RWPE1 (cell line): ENCODE measurements around the gene MYBL2.
"Not testable (repeated sequence)": the region's sequence is repeated elsewhere in the genome, so short reads cannot be mapped to it uniquely, and the experiment has no call there.

ENCODE experiments used
- CTCF ChIA-PET: fragments of 350-600 bp; sonication (Branson Sonifier 250); formaldehyde crosslinking; extraction: SDS; loops from one replicate; lab custom pipeline; 2021; lab: Yijun Ruan, JAX
- POLR2A ChIA-PET: fragments of 400-600 bp; formaldehyde crosslinking; extraction: SDS; loops from one replicate; lab custom pipeline; 2020; ENCODE audit warnings: antibody characterized with exemption; ENCODE audit not compliant: low non-redundant PET; lab: Yijun Ruan, JAX
- DNase-seq: peaks from one replicate; pipeline ENCODE4 v3.0.0; 2012; ENCODE audit warnings: low spot score
- H3K27ac ChIP-seq: fragments of 450-650 bp; 2 replicates; pipeline ENCODE4 v1.5.1; 2017
- TF ChIP-seq, protein P1 (sequence below): fragments of 450-650 bp; conservative IDR thresholded peaks from 2 replicates; pipeline ENCODE4 v1.5.1; 2017; ENCODE audit warnings: low read depth, mild to moderate bottlenecking

MYBL2 gene

GRCh38 chr20:43666376-43667328 is at the start of gene MYBL2:
Gene MYBL2 (plus strand): TSS chr20:43667114. CDS start chr20:43667284, 170 bp downstream.
- TF ChIP-seq, protein P1, sequence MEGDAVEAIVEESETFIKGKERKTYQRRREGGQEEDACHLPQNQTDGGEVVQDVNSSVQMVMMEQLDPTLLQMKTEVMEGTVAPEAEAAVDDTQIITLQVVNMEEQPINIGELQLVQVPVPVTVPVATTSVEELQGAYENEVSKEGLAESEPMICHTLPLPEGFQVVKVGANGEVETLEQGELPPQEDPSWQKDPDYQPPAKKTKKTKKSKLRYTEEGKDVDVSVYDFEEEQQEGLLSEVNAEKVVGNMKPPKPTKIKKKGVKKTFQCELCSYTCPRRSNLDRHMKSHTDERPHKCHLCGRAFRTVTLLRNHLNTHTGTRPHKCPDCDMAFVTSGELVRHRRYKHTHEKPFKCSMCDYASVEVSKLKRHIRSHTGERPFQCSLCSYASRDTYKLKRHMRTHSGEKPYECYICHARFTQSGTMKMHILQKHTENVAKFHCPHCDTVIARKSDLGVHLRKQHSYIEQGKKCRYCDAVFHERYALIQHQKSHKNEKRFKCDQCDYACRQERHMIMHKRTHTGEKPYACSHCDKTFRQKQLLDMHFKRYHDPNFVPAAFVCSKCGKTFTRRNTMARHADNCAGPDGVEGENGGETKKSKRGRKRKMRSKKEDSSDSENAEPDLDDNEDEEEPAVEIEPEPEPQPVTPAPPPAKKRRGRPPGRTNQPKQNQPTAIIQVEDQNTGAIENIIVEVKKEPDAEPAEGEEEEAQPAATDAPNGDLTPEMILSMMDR = no peak
- DNase-seq = peak; percentile 87
- ChIA-PET CTCF (interaction anchor here (0.6 kb wide), 2 partner anchors 226 to 423 kb away, joined by 5 to 7 read pairs; no protein-coding TSS in a partner anchor), POLR2A (interaction anchor here (0.6 kb wide), 2 partner anchors 76 to 78 kb away, joined by 3 to 4 read pairs; partner anchors contain the start of gene IFT52)
- peak within 1 kb of the TSS; percentile 57 for H3K27ac ChIP-seq

GRCh38 chr20:43631598-43631997 is 35.3 kb upstream of the MYBL2 start:
- no peak for DNase-seq
- POLR2A ChIA-PET = no interaction called here
- H3K27ac ChIP-seq = no peak overlapping the region
- TF ChIP-seq, protein P1 = no peak
- CTCF ChIA-PET = interaction anchor here (0.6 to 0.7 kb wide), 2 partner anchors 83 to 227 kb away, joined by 5 read pairs; no protein-coding TSS in a partner anchor

DNA sequence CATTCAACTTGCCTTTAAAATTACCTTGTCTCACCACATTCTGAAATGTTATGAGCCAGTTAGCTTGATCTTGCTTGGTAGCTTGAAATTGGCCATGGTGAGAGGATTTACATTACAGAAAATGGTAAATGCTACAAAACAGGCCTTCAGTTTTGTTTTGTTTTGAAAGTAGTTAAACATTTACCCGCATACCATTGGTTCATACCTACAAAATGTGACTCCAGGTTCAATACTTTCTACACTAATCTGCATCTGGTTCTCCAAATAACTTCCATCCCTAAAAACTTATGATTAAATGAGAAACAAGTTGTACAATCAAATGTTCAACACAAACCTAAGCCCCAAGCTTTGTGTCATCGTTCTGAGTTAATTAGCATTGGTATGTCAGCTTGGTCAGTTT is 30.5 kb upstream of the MYBL2 start:
- CTCF ChIA-PET = interaction anchor here (0.6 to 1.0 kb wide), 5 partner anchors 108 to 1801 kb away, joined by 3 to 8 read pairs (median 3); partner anchors contain the start of gene FITM2
- no peak overlapping the region for H3K27ac ChIP-seq
- DNase-seq = no peak
- POLR2A ChIA-PET = no interaction called here
- TF ChIP-seq, protein P1 = no peak

- DNase-seq = no peak
- ChIA-PET CTCF (no interaction called here), POLR2A (no interaction called here)
- no peak overlapping the region for H3K27ac ChIP-seq
- TF ChIP-seq, protein P1 = no peak
These were observed 24.4 kb upstream of the MYBL2 start for GRCh38 chr20:43642548-43642947.

DNA sequence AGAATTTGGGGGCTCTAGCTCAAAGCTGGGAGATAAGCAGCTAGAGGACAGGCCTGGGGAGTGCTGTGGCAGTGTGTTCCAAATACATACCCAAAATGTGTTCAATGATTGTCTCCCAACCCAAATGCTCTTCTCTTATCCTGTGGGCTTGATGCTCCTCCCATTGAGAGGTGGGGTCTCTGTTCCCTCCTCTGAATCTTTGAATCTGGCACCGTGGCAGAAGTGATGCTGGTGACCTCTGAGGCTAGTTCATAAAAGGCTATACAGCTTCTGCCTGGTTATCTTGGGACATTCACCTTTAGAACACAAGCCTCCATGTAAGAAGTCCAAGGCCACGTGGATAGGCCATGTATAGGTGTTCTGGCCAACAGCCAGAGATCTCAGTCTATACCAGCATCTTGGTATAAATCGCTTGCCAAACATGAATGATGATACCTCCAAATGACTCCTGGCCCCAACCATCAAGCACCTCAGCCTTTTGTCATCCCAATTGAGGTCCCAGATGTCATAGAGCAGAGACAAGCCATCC is 15.9 kb upstream of the MYBL2 start:
- H3K27ac ChIP-seq = no peak overlapping the region
- TF ChIP-seq, protein P1 = no peak
- CTCF ChIA-PET = interaction anchor here (0.8 to 1.0 kb wide), 3 partner anchors 10 to 114 kb away, joined by 3 to 5 read pairs (median 4); no protein-coding TSS in a partner anchor
- POLR2A ChIA-PET = no interaction called here
- no peak for DNase-seq

DNA sequence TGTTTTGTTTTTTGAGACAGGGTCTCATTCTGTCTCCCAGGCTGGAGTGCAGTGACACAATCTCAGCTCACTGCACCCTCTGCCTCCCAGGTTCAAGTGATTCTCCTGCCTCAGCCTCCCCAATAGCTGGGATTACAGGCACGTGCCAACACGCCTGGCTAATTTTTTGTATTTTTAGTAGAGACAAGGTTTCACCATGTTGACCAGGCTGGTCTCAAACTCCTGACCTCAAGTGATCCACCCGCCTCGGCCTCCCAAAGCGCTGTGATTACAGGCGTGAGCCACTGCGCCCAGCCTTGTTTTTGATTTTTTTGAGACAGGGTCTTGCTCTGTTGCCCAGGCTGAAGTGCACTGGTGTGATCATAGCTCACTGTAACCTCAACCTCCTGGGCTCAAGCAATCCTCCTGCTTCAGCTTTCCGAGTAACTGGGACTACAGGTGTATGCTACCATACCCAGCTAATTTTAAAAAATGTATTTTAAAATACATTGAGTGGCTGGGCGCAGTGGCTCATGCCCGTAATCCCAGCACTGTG is 15.2 kb upstream of the MYBL2 start:
- DNase-seq, POLR2A ChIA-PET, H3K27ac ChIP-seq, CTCF ChIA-PET: not testable (repeated sequence)
